HPDE6-E6E7 (cell line): ENCODE results near the gene PTPRD.

Experiments
- DNase-seq: peaks from one replicate; pipeline ENCODE4 v3.0.0; 2011; ENCODE audit warnings: missing footprints; ENCODE audit errors: extremely low spot score

Gene PTPRD

GRCh38 chr9:8447601-8448000 is 2165.2 kb downstream of the PTPRD start:
- DNase-seq = no peak

- DNase-seq = no peak
These were observed 2174.9 kb downstream of the PTPRD start for GRCh38 chr9:8437876-8438275.

GRCh38 chr9:8437259-8437658 is 2175.5 kb downstream of the PTPRD start:
- DNase-seq = no peak

GRCh38 chr9:8436786-8437185 is 2176.0 kb downstream of the PTPRD start:
- DNase-seq = no peak

GRCh38 chr9:8434621-8435020 is 2178.2 kb downstream of the PTPRD start:
- no peak for DNase-seq

GRCh38 chr9:8432224-8432623 is 2180.6 kb downstream of the PTPRD start:
- DNase-seq = no peak

GRCh38 chr9:8431505-8431904 is 2181.3 kb downstream of the PTPRD start:
- DNase-seq = no peak

- no peak for DNase-seq
These were observed 2181.9 kb downstream of the PTPRD start for GRCh38 chr9:8430945-8431344.

GRCh38 chr9:8429768-8430167 is 2183.0 kb downstream of the PTPRD start:
- no peak for DNase-seq

- no peak for DNase-seq
These were observed 2183.6 kb downstream of the PTPRD start for GRCh38 chr9:8429157-8429556.

GRCh38 chr9:8428389-8428788 is 2184.4 kb downstream of the PTPRD start:
- DNase-seq = no peak

- DNase-seq = no peak
These were observed 2187.9 kb downstream of the PTPRD start for GRCh38 chr9:8424786-8425410.

GRCh38 chr9:8420416-8420815 is 2192.4 kb downstream of the PTPRD start:
- no peak for DNase-seq

- DNase-seq = no peak
These were observed 2193.1 kb downstream of the PTPRD start for GRCh38 chr9:8419596-8420275.

- DNase-seq = no peak
These were observed 2195.5 kb downstream of the PTPRD start for GRCh38 chr9:8417341-8417740.

GRCh38 chr9:8412327-8412726 is 2200.5 kb downstream of the PTPRD start:
- DNase-seq = no peak

GRCh38 chr9:8408575-8409190 is 2204.1 kb downstream of the PTPRD start:
- no peak for DNase-seq

- DNase-seq = no peak
These were observed 2210.7 kb downstream of the PTPRD start for GRCh38 chr9:8401961-8402705.

- no peak for DNase-seq
These were observed 2212.4 kb downstream of the PTPRD start for GRCh38 chr9:8400378-8400777.

GRCh38 chr9:8395022-8395421 is 2217.8 kb downstream of the PTPRD start:
- DNase-seq = no peak

- no peak for DNase-seq
These were observed 2218.5 kb downstream of the PTPRD start for GRCh38 chr9:8394341-8394740.

GRCh38 chr9:8392866-8393265 is 2219.9 kb downstream of the PTPRD start:
- DNase-seq = no peak

GRCh38 chr9:8391566-8391965 is 2221.2 kb downstream of the PTPRD start:
- no peak for DNase-seq
